ENCODE data around the gene SNAP47. TPM values are rescaled to one million over a fixed set of nuclear protein-coding genes. Genes with fewer than 3 reads are reported as not detected.

Gene SNAP47
- total and polyA plus RNA-seq, 2 of the 4 experiments (the other 2 are of a cell fraction), result 39.4 to 72.9 TPM

- Histone ChIP-seq H3K4me2 (ENCODE audit: low read depth, low read length) (no peak overlapping the region), H3K9me3 (ENCODE audit: control insufficient read depth, insufficient read depth, low read length) (peaks cover 7% of the 10 kb centered on the region), H3K18ac (ENCODE audit: low read depth, low read length) (no peak overlapping the region), H3K27me3 (ENCODE audit: control insufficient read depth, insufficient read depth, low read length) (no peaks in the 10 kb centered on the region), H3K56ac (ENCODE audit: extremely low read depth, insufficient read depth, low read length) (no peak overlapping the region), H3K4me3 (ENCODE audit: insufficient read depth, low read depth, low read length) (no peak overlapping the region), H3K27ac (ENCODE audit: insufficient read depth, low read length) (no peak overlapping the region), H2AK9ac (replicated peaks; ENCODE audit: low read depth, low read length, poor library complexity) (no peak overlapping the region), H4K20me1 (ENCODE audit: insufficient read depth, low read length) (no peaks in the 10 kb centered on the region), H2BK20ac (ENCODE audit: low read depth, low read length) (no peak overlapping the region), H2AFZ (replicated peaks; ENCODE audit: low read length, poor library complexity) (no peak overlapping the region), H2BK120ac (ENCODE audit: low read depth, low read length) (no peak overlapping the region), H3K4ac (ENCODE audit: low read depth, low read length) (no peak overlapping the region), H4K5ac (ENCODE audit: low read depth, low read length) (no peak overlapping the region), H3K4me1 (ENCODE audit: control insufficient read depth, insufficient read depth, low read length) (no peaks in the 10 kb centered on the region), H3K9ac (ENCODE audit: low read depth, low read length) (no peak overlapping the region), H4K8ac (ENCODE audit: low read depth in 2 of 2, low read length in 2 of 2) (no peak overlapping the region), H2BK15ac (ENCODE audit: low read depth, low read length) (no peak overlapping the region), H3K14ac (replicated peaks; ENCODE audit: low read depth, low read length) (no peak overlapping the region), H3K9me1 (ENCODE audit: insufficient read depth, low read length) (no peaks in the 10 kb centered on the region), H4K91ac (ENCODE audit: insufficient read depth, low read depth, low read length) (no peak overlapping the region), H2BK5ac (ENCODE audit: low read depth, low read length, poor library complexity, severe bottlenecking) (no peak overlapping the region), H3K23ac (ENCODE audit: low read depth, low read length) (no peak overlapping the region), H3K36me3 (ENCODE audit: control insufficient read depth, insufficient read depth, low read length) (no peaks in the 10 kb centered on the region), H2AK5ac (ENCODE audit: low read depth, low read length) (no peak overlapping the region), H3K79me1 (ENCODE audit: low read depth in 1 of 2, low read length in 2 of 2) (no peaks in the 10 kb centered on the region)
- no peak for TF ChIP-seq ELK1 (IDR thresholded peaks at IDR 0.05; ENCODE audit: borderline replicate concordance, low read depth, low read length)
- no peak for TF ChIP-seq RFX5 (IDR thresholded peaks at IDR 0.05; ENCODE audit: low read depth, low read length)
- TF ChIP-seq MXI1 (IDR thresholded peaks at IDR 0.05; ENCODE audit: borderline replicate concordance, low read depth, low read length), result no peak
- TF ChIP-seq MAZ (IDR thresholded peaks at IDR 0.05; ENCODE audit: borderline replicate concordance, low read depth, low read length), result no peak
- no peak for TF ChIP-seq CHD1 (IDR thresholded peaks at IDR 0.05; ENCODE audit: low read depth, low read length)
- no peak for TF ChIP-seq MAFK (IDR thresholded peaks at IDR 0.05; ENCODE audit: low read depth, low read length)
- no peak for TF ChIP-seq RCOR1 (IDR thresholded peaks at IDR 0.05; ENCODE audit: insufficient replicate concordance, low read length)
- TF ChIP-seq USF2 (IDR thresholded peaks at IDR 0.05; ENCODE audit: low read depth, low read length), result no peak
- no peak for TF ChIP-seq POLR2A (IDR thresholded peaks at IDR 0.05; ENCODE audit: low read depth, low read length)
- TF ChIP-seq FOS (IDR thresholded peaks at IDR 0.05; ENCODE audit: low read depth, low read length), result no peak
- dilution Hi-C loops (cut with HindIII; ENCODE audit: low sequenced_read_pairs, unreplicated experiment), result no loop called here
- ChIA-PET CTCF (no interaction called here), POLR2A (ENCODE audit: unreplicated experiment) (no interaction called here)
- in situ Hi-C loops (cut with MboI; ENCODE audit: low sequenced_read_pairs), result no loop called here
- WGBS, 2 experiments (ENCODE audit: extremely low coverage in 2 of 2, insufficient read length in 1 of 2), result no CpG with 5 or more reads among the region's 3 CpGs
- no TSS peak for BruUV-seq (replicated peaks)
- intact Hi-C loops (cut with micrococcal nuclease), result no loop called here
- DNase-seq (no peak), ATAC-seq (ENCODE audit: low read depth) (no peak)
These were observed 37.8 kb upstream of the SNAP47 start for GRCh38 chr1:227697321-227697864.

Measured in IMR-90 (cell line).